ENCODE results near the gene FICD. TPM values are rescaled to one million over a fixed set of nuclear protein-coding genes. Genes with fewer than 3 reads are reported as not detected.

FICD gene
- total RNA-seq, 2 experiments from 2014 or later: 8.4 to 9.0 TPM

DNA sequence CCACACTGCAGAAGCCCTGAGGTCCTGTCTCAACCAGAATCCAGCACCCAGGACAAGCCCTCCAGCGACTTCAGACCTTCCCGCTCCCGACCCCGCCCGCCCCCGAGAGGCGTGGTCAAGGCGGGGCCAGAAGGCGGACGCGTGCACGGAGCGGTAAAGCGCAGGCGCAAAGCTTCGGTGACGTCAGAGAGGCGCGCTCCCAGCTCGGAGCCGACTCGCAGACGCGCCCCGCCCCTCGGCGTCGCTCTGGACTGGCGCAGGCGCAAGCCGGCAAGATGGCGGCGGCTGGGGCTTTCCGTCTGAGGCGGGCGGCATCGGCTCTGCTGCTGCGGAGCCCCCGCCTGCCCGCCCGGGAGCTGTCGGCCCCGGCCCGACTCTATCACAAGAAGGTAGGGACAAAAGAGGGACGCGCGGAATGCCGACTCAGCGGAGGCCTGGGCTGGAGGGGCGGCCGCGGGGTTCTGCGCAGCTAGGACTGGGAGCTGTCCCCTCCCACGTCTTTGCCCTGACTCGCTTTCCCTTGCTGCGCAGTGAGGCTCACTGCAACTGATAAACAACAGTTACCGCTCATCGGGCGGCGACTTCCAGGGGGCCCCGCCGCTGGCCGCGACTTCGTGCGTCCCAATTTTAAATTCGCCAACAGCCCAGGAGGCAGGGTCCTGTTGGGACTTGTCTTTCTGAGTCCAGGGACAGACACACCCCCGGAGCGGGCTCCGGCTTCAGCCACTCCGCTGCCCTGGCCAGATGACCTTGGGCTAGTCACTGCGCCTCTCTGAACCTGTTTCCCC, 47.5 kb downstream of the FICD start, which contains the start of gene ISCU:
Gene ISCU, plus strand, starts transcription at position 249 of the 788 bp plus-strand sequence. Its CDS starts 27 bp downstream, at position 276.
- H3K36me3 ChIP-seq (ENCODE audit: insufficient read depth, low read length): peaks cover 52% of the 10 kb centered on the region
- TF ChIP-seq EZH2phosphoT487 (IDR thresholded peaks at IDR 0.05; ENCODE audit: borderline replicate concordance, low read depth, low read length): no peak
- H3K4me3 ChIP-seq (ENCODE audit: low read depth, low read length, poor library complexity, severe bottlenecking): peak within 1 kb of the TSS; percentile 79
- peak within 1 kb of the TSS; percentile 82 for H3K27ac ChIP-seq (ENCODE audit: low read depth, low read length, poor library complexity, severe bottlenecking)
- peaks cover 67% of the 10 kb centered on the region for H3K79me2 ChIP-seq (ENCODE audit: insufficient read depth, low read depth, low read length)
- H4K20me1 ChIP-seq (ENCODE audit: insufficient read depth, low read length): peaks cover 5% of the 10 kb centered on the region; the same call in 1 of the 2 replicates
- no peaks in the 10 kb centered on the region for H3K9me2 ChIP-seq (ENCODE audit: insufficient read depth, low read length)
- CTCF ChIA-PET (ENCODE audit: unreplicated experiment): interaction anchor here (1.2 kb wide), 1 partner anchor 56 kb away, joined by 3 read pairs; no protein-coding TSS in a partner anchor
- peaks cover 59% of the 10 kb centered on the region for H3K4me1 ChIP-seq (ENCODE audit: insufficient read depth, low read length, poor library complexity, severe bottlenecking)
- peak within 1 kb of the TSS; percentile 85 for H3K4me2 ChIP-seq (ENCODE audit: low read length)
- peak; percentile 99 for DNase-seq (ENCODE audit: low spot score)
- POLR2A ChIA-PET: interaction anchor here (0.7 to 15.0 kb wide), 6 partner anchors 13 to 214 kb away, joined by 3 to 309 read pairs (median 5); partner anchors contain the start of gene SELPLG
- no TSS peak for BruUV-seq (replicated peaks)
- peak within 1 kb of the TSS; percentile 59 for H2AFZ ChIP-seq (ENCODE audit: low read length)
- H3K9me3 ChIP-seq (ENCODE audit: low read length): no peaks in the 10 kb centered on the region
- intact Hi-C loops (cut with micrococcal nuclease; ENCODE audit: unreplicated experiment): loop anchor here (1.0 to 5.0 kb wide), 9 partner anchors 56 to 530 kb away; partner anchors contain the start of genes ALKBH2, CORO1C and SSH1

DNA sequence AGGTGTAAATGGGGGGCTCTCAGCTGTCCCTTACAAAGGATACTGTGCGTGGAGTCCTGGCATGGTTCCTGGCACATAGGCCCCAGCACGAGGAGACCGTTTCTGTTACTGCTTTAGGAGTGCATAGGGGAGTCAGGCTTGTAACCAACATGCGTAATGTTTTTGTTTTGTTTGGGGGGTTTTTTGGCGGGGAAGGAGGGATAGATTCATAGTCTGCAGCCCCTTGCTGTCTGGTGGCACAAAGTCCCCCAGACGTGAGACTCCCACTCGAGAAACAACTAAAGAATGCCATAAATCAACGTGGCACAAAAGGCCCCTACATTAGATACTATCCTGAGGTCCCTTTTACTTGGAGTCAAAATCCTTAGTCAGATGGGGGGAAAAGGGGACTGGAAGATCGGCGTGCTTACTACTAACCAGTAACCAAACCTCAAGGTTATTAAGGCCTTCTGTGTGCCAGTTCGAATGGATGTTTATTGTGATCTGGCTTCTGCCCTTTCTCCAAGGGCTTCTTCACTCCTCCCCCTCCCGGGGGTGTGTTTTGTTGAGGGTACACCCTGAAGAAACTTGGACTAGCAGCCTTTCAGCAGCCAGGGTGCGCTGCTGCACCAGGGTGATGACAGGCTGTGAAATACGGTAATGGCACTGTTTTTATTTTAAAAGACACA, 48.2 kb downstream of the FICD start:
- Histone ChIP-seq H3K4me2 (ENCODE audit: low read length) (peak overlapping the region; percentile 83), H3K27ac (ENCODE audit: low read depth, low read length, poor library complexity, severe bottlenecking) (peak overlapping the region; percentile 93), H3K79me2 (ENCODE audit: insufficient read depth, low read depth, low read length) (peaks cover 60% of the 10 kb centered on the region), H3K4me1 (ENCODE audit: insufficient read depth, low read length, poor library complexity, severe bottlenecking) (peaks cover 59% of the 10 kb centered on the region), H3K9me3 (ENCODE audit: low read length) (no peaks in the 10 kb centered on the region), H2AFZ (ENCODE audit: low read length) (no peak overlapping the region), H3K36me3 (ENCODE audit: insufficient read depth, low read length) (peaks cover 52% of the 10 kb centered on the region), H3K9me2 (ENCODE audit: insufficient read depth, low read length) (no peaks in the 10 kb centered on the region), H4K20me1 (ENCODE audit: insufficient read depth, low read length) (peaks cover 5% of the 10 kb centered on the region; the same call in 1 of the 2 replicates), H3K4me3 (ENCODE audit: low read depth, low read length, poor library complexity, severe bottlenecking) (peak overlapping the region; percentile 79)
- ChIA-PET POLR2A (interaction anchor here (1.2 to 15.0 kb wide), 4 partner anchors 22 to 100 kb away, joined by 3 to 309 read pairs (median 8); partner anchors contain the start of gene SELPLG), CTCF (ENCODE audit: unreplicated experiment) (interaction anchor here (1.0 kb wide), 1 partner anchor 55 kb away, joined by 4 read pairs; no protein-coding TSS in a partner anchor)
- no peak for TF ChIP-seq EZH2phosphoT487 (IDR thresholded peaks at IDR 0.05; ENCODE audit: borderline replicate concordance, low read depth, low read length)
- TF ChIP-seq, protein P1, sequence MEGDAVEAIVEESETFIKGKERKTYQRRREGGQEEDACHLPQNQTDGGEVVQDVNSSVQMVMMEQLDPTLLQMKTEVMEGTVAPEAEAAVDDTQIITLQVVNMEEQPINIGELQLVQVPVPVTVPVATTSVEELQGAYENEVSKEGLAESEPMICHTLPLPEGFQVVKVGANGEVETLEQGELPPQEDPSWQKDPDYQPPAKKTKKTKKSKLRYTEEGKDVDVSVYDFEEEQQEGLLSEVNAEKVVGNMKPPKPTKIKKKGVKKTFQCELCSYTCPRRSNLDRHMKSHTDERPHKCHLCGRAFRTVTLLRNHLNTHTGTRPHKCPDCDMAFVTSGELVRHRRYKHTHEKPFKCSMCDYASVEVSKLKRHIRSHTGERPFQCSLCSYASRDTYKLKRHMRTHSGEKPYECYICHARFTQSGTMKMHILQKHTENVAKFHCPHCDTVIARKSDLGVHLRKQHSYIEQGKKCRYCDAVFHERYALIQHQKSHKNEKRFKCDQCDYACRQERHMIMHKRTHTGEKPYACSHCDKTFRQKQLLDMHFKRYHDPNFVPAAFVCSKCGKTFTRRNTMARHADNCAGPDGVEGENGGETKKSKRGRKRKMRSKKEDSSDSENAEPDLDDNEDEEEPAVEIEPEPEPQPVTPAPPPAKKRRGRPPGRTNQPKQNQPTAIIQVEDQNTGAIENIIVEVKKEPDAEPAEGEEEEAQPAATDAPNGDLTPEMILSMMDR (conservative IDR thresholded peaks at IDR 0.05; ENCODE audit: low read length): peak; percentile 96
- intact Hi-C loops (cut with micrococcal nuclease; ENCODE audit: unreplicated experiment): loop anchor here (1.0 to 5.0 kb wide), 9 partner anchors 55 to 530 kb away; partner anchors contain the start of genes ALKBH2, CORO1C and SSH1
- DNase-seq (ENCODE audit: low spot score): peak; percentile 93
- BruUV-seq (replicated peaks): TSS peak; percentile 66

DNA sequence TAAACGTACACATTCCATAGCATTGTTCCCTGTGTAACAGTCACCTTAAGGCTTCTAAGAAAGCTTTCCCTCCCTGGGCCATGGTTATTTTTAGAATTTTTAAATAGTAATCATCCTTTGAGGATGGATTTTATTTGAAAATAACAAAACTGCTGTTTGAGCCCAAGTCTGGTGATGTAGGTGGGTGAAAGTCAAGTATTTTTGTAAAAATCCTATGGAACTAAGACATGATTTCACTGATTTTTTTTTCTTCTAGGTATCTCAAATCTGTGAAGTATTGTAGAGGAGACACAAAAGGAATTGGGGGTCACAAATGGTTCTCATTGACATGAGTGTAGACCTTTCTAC, 48.7 kb downstream of the FICD start:
- peaks cover 50% of the 10 kb centered on the region for H3K36me3 ChIP-seq (ENCODE audit: insufficient read depth, low read length)
- peak overlapping the region; percentile 79 for H3K4me3 ChIP-seq (ENCODE audit: low read depth, low read length, poor library complexity, severe bottlenecking)
- peak overlapping the region; percentile 83 for H3K4me2 ChIP-seq (ENCODE audit: low read length)
- peaks cover 5% of the 10 kb centered on the region; the same call in 1 of the 2 replicates for H4K20me1 ChIP-seq (ENCODE audit: insufficient read depth, low read length)
- no peak for DNase-seq (ENCODE audit: low spot score)
- POLR2A ChIA-PET: interaction anchor here (1.1 to 15.0 kb wide), 4 partner anchors 54 to 167 kb away, joined by 3 to 309 read pairs (median 8); partner anchors contain the start of gene SELPLG
- peak overlapping the region; percentile 93 for H3K27ac ChIP-seq (ENCODE audit: low read depth, low read length, poor library complexity, severe bottlenecking)
- H3K9me2 ChIP-seq (ENCODE audit: insufficient read depth, low read length): no peaks in the 10 kb centered on the region
- H2AFZ ChIP-seq (ENCODE audit: low read length): no peak overlapping the region
- intact Hi-C loops (cut with micrococcal nuclease; ENCODE audit: unreplicated experiment): loop anchor here (1.0 to 5.0 kb wide), 9 partner anchors 55 to 529 kb away; partner anchors contain the start of genes ALKBH2, CORO1C and SSH1
- peaks cover 55% of the 10 kb centered on the region for H3K79me2 ChIP-seq (ENCODE audit: insufficient read depth, low read depth, low read length)
- H3K4me1 ChIP-seq (ENCODE audit: insufficient read depth, low read length, poor library complexity, severe bottlenecking): peaks cover 60% of the 10 kb centered on the region
- no peaks in the 10 kb centered on the region for H3K9me3 ChIP-seq (ENCODE audit: low read length)
- TF ChIP-seq EZH2phosphoT487 (IDR thresholded peaks at IDR 0.05; ENCODE audit: borderline replicate concordance, low read depth, low read length): no peak
- TF ChIP-seq, protein P1 (conservative IDR thresholded peaks at IDR 0.05; ENCODE audit: low read length): peak; percentile 67; the same call in 1 of the 2 replicates
- no TSS peak for BruUV-seq (replicated peaks)
- CTCF ChIA-PET (ENCODE audit: unreplicated experiment): interaction anchor here (0.6 to 1.0 kb wide), 2 partner anchors 54 to 1608 kb away, joined by 3 to 4 read pairs; partner anchors contain the start of gene TMEM263
